Measurements from ENCODE around the gene SAT1. TPM values are rescaled to one million over a fixed set of nuclear protein-coding genes. Genes with fewer than 3 reads are reported as not detected.

The SAT1 gene
- total RNA-seq, 4 donors from 2014 or later: 167 to 405 (median 277) TPM

GRCh38 chrX:23779025-23779424 lies 3.9 kb upstream of the SAT1 start:
- 62 to 100% methylated on average over 1 to 4 of the region's 4 CpGs for WGBS, 2 donors (ENCODE audit: low coverage in 1 of 2)
- TF ChIP-seq EP300 (IDR thresholded peaks at IDR 0.05) (no peak), POLR2A (IDR thresholded peaks at IDR 0.05) (no peak), CTCF (IDR thresholded peaks at IDR 0.05) (no peak), POLR2AphosphoS5 (IDR thresholded peaks at IDR 0.05) (no peak)

GRCh38 chrX:23782455-23782854 lies 518 bp upstream of the SAT1 start:
- no peaks in the 10 kb centered on the region for H3K27me3 ChIP-seq
- peaks cover 0 to 9% of the 10 kb centered on the region in 2 donors for H3K36me3 ChIP-seq
- H3K9me3 ChIP-seq: no peaks in the 10 kb centered on the region
- no peak for ATAC-seq
- 42 to 62% methylated on average over 2 to 3 of the region's 6 CpGs for WGBS, 2 donors (ENCODE audit: low coverage in 1 of 2)
- H3K27ac ChIP-seq: peak overlapping the region; percentile 58 to 94 (median 83)
- peaks cover 0 to 26% (median 0%) of the 10 kb centered on the region in 3 donors for H3K4me1 ChIP-seq
- no peak for TF ChIP-seq CTCF (IDR thresholded peaks at IDR 0.05)
- no peak for TF ChIP-seq POLR2A (IDR thresholded peaks at IDR 0.05)
- TF ChIP-seq POLR2AphosphoS5 (IDR thresholded peaks at IDR 0.05): no peak
- no peak for TF ChIP-seq EP300 (IDR thresholded peaks at IDR 0.05)
- peak overlapping the region; percentile 30 to 74 for H3K4me3 ChIP-seq

More at GRCh38 chrX:23779025-23779424, 3.9 kb upstream of the SAT1 start:
- H3K27me3 ChIP-seq: no peaks in the 10 kb centered on the region
- no peak for ATAC-seq
- no peak overlapping the region for H3K27ac ChIP-seq
- H3K4me3 ChIP-seq: no peak overlapping the region
- no peaks in the 10 kb centered on the region for H3K36me3 ChIP-seq
- no peaks in the 10 kb centered on the region for H3K9me3 ChIP-seq
- peaks cover 0 to 9% (median 0%) of the 10 kb centered on the region in 3 donors for H3K4me1 ChIP-seq

GRCh38 chrX:23783589-23784469 lies 856 bp downstream of the SAT1 start:
- no peak for ATAC-seq
- no peak for TF ChIP-seq POLR2AphosphoS5 (IDR thresholded peaks at IDR 0.05)
- TF ChIP-seq EP300 (IDR thresholded peaks at IDR 0.05): no peak
- TF ChIP-seq POLR2A (IDR thresholded peaks at IDR 0.05): no peak
- TF ChIP-seq CTCF (IDR thresholded peaks at IDR 0.05): no peak
- Histone ChIP-seq H3K4me3 (peak overlapping the region; percentile 74 to 81), H3K4me1 (peaks cover 0 to 26% (median 0%) of the 10 kb centered on the region in 3 donors), H3K27ac (peak overlapping the region; percentile 90 to 94 (median 93)), H3K9me3 (no peaks in the 10 kb centered on the region), H3K36me3 (peaks cover 0 to 9% of the 10 kb centered on the region in 2 donors), H3K27me3 (no peaks in the 10 kb centered on the region)
- 20 to 43% methylated on average over 9 to 11 of the region's 21 CpGs for WGBS, 2 donors (ENCODE audit: low coverage in 1 of 2)

GRCh38 chrX:23784470-23785331 lies 1.7 kb downstream of the SAT1 start:
- WGBS, 2 donors (ENCODE audit: low coverage in 1 of 2): 47 to 62% methylated on average over 6 of the region's 8 CpGs
- Histone ChIP-seq H3K4me3 (peak overlapping the region; percentile 74 to 81), H3K27me3 (no peaks in the 10 kb centered on the region), H3K36me3 (peaks cover 0 to 9% of the 10 kb centered on the region in 2 donors), H3K9me3 (no peaks in the 10 kb centered on the region), H3K4me1 (peaks cover 0 to 26% (median 0%) of the 10 kb centered on the region in 3 donors), H3K27ac (peak overlapping the region; percentile 90 to 94 (median 93))
- ATAC-seq: peak; percentile 21
- TF ChIP-seq EP300 (IDR thresholded peaks at IDR 0.05) (no peak), POLR2AphosphoS5 (IDR thresholded peaks at IDR 0.05) (peak; percentile 47), CTCF (IDR thresholded peaks at IDR 0.05) (no peak), POLR2A (IDR thresholded peaks at IDR 0.05) (peak in 1 of 2 donors; percentile 4)
